NT2/D1 (cell line): ENCODE measurements around the gene EHHADH.

Experiments used
- SUZ12 ChIP-seq: IDR thresholded peaks from 2 replicates; pipeline ENCODE4 v1.6.1; 2011; ENCODE audit not compliant: insufficient read length, insufficient read depth; ENCODE audit errors: extremely low read depth
- YY1 ChIP-seq: IDR thresholded peaks from 2 replicates; pipeline ENCODE4 v1.6.1; 2011; ENCODE audit not compliant: insufficient read length, insufficient read depth
- ZNF274 ChIP-seq: IDR thresholded peaks from 2 replicates; pipeline ENCODE4 v1.6.1; 2011; ENCODE audit warnings: mild to moderate bottlenecking, low read depth, low read length

DNA sequence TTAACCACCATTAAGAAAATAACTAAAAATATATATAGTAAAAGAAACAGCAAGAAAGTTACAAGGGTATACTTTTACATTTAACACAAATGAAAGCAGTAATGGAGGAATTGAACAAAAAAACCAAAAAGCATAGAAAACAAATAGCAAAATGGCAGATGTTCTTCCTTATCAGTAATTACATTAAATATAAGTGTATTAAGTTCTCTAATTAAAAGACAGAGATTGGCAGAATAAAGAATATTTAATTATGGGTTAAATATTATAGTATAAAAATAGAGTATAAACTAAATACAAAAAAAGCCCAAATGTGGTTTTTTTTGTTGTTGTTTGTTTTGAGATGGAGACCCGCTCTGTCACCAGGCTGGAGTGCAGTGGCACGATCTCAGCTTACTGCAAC is 20.5 kb downstream of the EHHADH start:
- TF ChIP-seq ZNF274 (no peak), YY1 (no peak), SUZ12 (no peak)
